K562 (cell line): ENCODE results near the gene AP2A2. TPM values are rescaled to one million over a fixed set of nuclear protein-coding genes. Genes with fewer than 3 reads are reported as not detected.

Source experiments
- ATAC-seq: fragments of 200-7000 bp; cut with Tn5 transposase; 3 replicates; pipeline ENCODE4 v1.9.1; 2020; ENCODE audit warnings: moderate library complexity
- BruUV-seq: library from RNA; stranded (reverse); fragments of 400-500 nt; replicated peaks from 2 replicates; lab custom pipeline; 2021; lab: Mats Ljungman, UMichigan
- CTCF ChIA-PET: fragments of 300-600 bp; formaldehyde crosslinking; extraction: SDS; loops from one replicate; lab custom pipeline; 2021; ENCODE audit warnings: low intra/inter-chr PET ratio; lab: Yijun Ruan, JAX
- POLR2A ChIA-PET: fragments of 300-600, 350-650 bp; sonication (Branson Sonifier 250); formaldehyde crosslinking; extraction: SDS; loops from one replicate; lab custom pipeline; 2021; ENCODE audit warnings: antibody characterized with exemption, inconsistent platforms; lab: Yijun Ruan, JAX
- DNase-seq, 4 experiments: peaks; one replicate each; pipeline versions ENCODE4 v3.0.0 to v3.0.0-alpha.2; 2011 to 2018; ENCODE audit warnings: low spot score in 3 of 4, mixed read lengths in 3 of 4; ENCODE audit errors: extremely low read depth in 1 of 4
- FAIRE-seq: peaks from 2 replicates; lab custom pipeline; 2011; peaks lifted over from hg19 to GRCh38; lab: Jason Lieb, UNC
- H2AFZ ChIP-seq: 2 replicates; pipeline ENCODE4 v1.6.0; 2011; ENCODE audit warnings: low read depth, low read length, control low read depth, inconsistent platforms
- H3K27ac ChIP-seq: fragments of 200-600 bp; 3 replicates; pipeline ENCODE4 v1.8.0; 2011; ENCODE audit warnings: low read depth, mild to moderate bottlenecking, control low read depth, inconsistent platforms, low read length, moderate library complexity, mixed read lengths; ENCODE audit errors: extremely low read depth
- H3K27me3 ChIP-seq, 2 experiments: fragments of 300-600 bp in 1 of 2; 2 replicates in 1 of 2; 3 replicates in 1 of 2; pipeline versions ENCODE4 v1.6.0 to v1.8.0; 2011; ENCODE audit warnings: inconsistent platforms in 2 of 2, low read length in 2 of 2, mild to moderate bottlenecking in 1 of 2, mixed read lengths in 1 of 2, moderate library complexity in 1 of 2; ENCODE audit not compliant: control insufficient read depth in 2 of 2, insufficient read depth in 2 of 2
- H3K36me3 ChIP-seq: fragments of 300-600 bp; 3 replicates; pipeline ENCODE4 v1.8.0; 2011; ENCODE audit warnings: mild to moderate bottlenecking, low read length, inconsistent platforms; ENCODE audit not compliant: control insufficient read depth, insufficient read depth
- H3K4me1 ChIP-seq, 2 experiments: fragments of 200-600 bp in 1 of 2; replicated peaks in 1 of 2; 2 replicates in 1 of 2; 3 replicates in 1 of 2; pipeline versions ENCODE4 v1.5.1 to v1.8.0; 2011; ENCODE audit warnings: inconsistent platforms in 2 of 2, low read length in 2 of 2, mild to moderate bottlenecking in 1 of 2, mixed read lengths in 1 of 2, moderate library complexity in 1 of 2; ENCODE audit not compliant: control insufficient read depth in 2 of 2, insufficient read depth in 2 of 2
- H3K4me2 ChIP-seq: 2 replicates; pipeline ENCODE4 v1.6.1; 2011; ENCODE audit warnings: low read length, control low read depth, inconsistent platforms, mixed read lengths; ENCODE audit not compliant: insufficient read depth
- H3K4me3 ChIP-seq: fragments of 200-600 bp; sonication (generic), shearing (Covaris generic); 2 replicates; pipeline ENCODE4 v1.5.1; 2016; ENCODE audit warnings: control low read depth, inconsistent platforms
- H3K79me2 ChIP-seq: fragments of 200-600 bp; 3 replicates; pipeline ENCODE4 v1.8.0; 2011; ENCODE audit warnings: low read length, inconsistent platforms; ENCODE audit not compliant: control insufficient read depth, insufficient read depth
- H3K9ac ChIP-seq, 2 experiments: 2 replicates each; pipeline versions ENCODE4 v1.6.0 to v1.6.1; 2011; ENCODE audit warnings: low read depth in 2 of 2, low read length in 2 of 2, control low read depth in 1 of 2, inconsistent platforms in 1 of 2, mild to moderate bottlenecking in 1 of 2, mixed read lengths in 1 of 2; ENCODE audit not compliant: insufficient read depth in 1 of 2
- H3K9me1 ChIP-seq: one replicate; pipeline ENCODE4 v1.6.0; 2011; ENCODE audit warnings: inconsistent platforms, mild to moderate bottlenecking, low read length, moderate library complexity; ENCODE audit not compliant: control insufficient read depth, insufficient read depth
- H3K9me3 ChIP-seq: replicated peaks from 2 replicates; pipeline ENCODE4 v1.5.1; 2011; ENCODE audit warnings: low read depth, low read length, inconsistent platforms; ENCODE audit not compliant: control insufficient read depth, insufficient read depth
- H4K20me1 ChIP-seq: replicated peaks from 2 replicates; pipeline ENCODE4 v1.6.1; 2011; ENCODE audit warnings: low read length, inconsistent platforms, mixed read lengths; ENCODE audit not compliant: control insufficient read depth, insufficient read depth
- WGBS: fragments of 100-300 bp; shearing (Covaris generic); methylation state at CpG from one replicate; pipeline ENCODE4 v1.1.6; 2016; ENCODE audit warnings: low coverage, mixed read lengths; ENCODE audit not compliant: insufficient coverage; ENCODE audit errors: missing lambda C conversion rate; 5-methylcytosine and 5-hydroxymethylcytosine counted together
- in situ Hi-C: fragments of 300-500 bp; cut with MboI; formaldehyde crosslinking; loops from 4 replicates; pipeline ENCODE4 v1.15.0; 2018; ENCODE audit warnings: inconsistent platforms, mixed read lengths
- intact Hi-C: fragments of 100-400 bp; cut with micrococcal nuclease; formaldehyde crosslinking; loops from 2 replicates; pipeline ENCODE4 v1.14.2; 2022
- polyA plus RNA-seq, 8 experiments: library from polyadenylated mRNA; depleted of rRNA in 4 of 8; stranded (reverse) in 5 of 8; unstranded in 3 of 8; fragments of >200 nt; fragmentation: Nextera tagmentation in 2 of 8; fragmentation: Illumina TruSeq in 1 of 8; extraction: Ambion mirVana in 2 of 8; extraction: Trizol in 1 of 8; gene quantifications; 2 replicates each; pipeline versions ENCODE4 v1.2.1 to v1.2.3, GENCODE V29; 2011 to 2014; ENCODE audit warnings: inconsistent platforms in 1 of 8, missing spikeins in 1 of 8
- total RNA-seq, 7 experiments: library from RNA; depleted of rRNA in 6 of 7; stranded (reverse); fragments of >200 nt in 6 of 7; fragmentation: Illumina TruSeq in 2 of 7; extraction: Trizol in 2 of 7; gene quantifications; 2 replicates each; pipeline versions ENCODE4 v1.2.1 to v1.2.3, GENCODE V29; 2011 to 2021; ENCODE audit warnings: low replicate concordance in 1 of 7
- TF ChIP-seq, protein P1 (sequence below): sonication (generic); formaldehyde crosslinking; IDR thresholded peaks from 2 replicates; pipeline ENCODE4 v1.5.0; 2020; ENCODE audit warnings: missing genetic modification reagents
- TF ChIP-seq, protein P2 (sequence below): sonication (generic); formaldehyde crosslinking; IDR thresholded peaks from 2 replicates; pipeline ENCODE4 v1.8.1; 2023; ENCODE audit warnings: mild to moderate bottlenecking, missing genetic modification reagents

Gene AP2A2
- total and polyA plus RNA-seq, 9 of the 15 experiments (the other 6 are each of a cell fraction or from before 2014, with no cell fraction given), result 0.69 to 41.7 (median 15.2) TPM

DNA sequence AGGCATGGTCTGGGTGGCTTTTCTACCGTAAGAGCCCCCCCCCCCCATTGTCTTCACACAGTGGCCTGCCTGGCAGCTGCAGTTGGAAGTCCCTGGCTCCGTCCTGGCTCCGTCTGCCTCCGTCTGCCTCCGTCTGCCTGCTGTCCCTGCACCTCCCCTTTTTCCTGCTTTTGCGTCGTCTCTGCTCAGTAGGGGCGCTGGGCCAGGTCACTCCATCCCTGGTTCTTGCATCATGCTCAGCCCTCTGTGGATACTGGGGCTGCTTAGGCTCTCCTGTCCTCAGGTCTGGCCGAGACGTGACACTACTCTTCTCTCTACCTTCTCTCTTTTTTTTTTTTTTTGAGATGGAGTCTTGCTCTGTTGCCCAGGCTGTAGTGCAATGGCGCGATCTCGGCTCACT, 27.8 kb downstream of the AP2A2 start:
- H3K9me3 ChIP-seq, result peaks cover 8% of the 10 kb centered on the region
- ATAC-seq (peak; percentile 40; the same call in 1 of the 3 replicates), FAIRE-seq (no peak), DNase-seq (no peak)
- H3K4me1 ChIP-seq, result peaks cover 0 to 5% of the 10 kb centered on the region in 2 experiments; a peak in 2 of 5 replicates
- H3K79me2 ChIP-seq, result peaks cover 21% of the 10 kb centered on the region; the same call in 1 of the 3 replicates
- H3K9me1 ChIP-seq, result no peaks in the 10 kb centered on the region
- H4K20me1 ChIP-seq, result no peaks in the 10 kb centered on the region
- peaks cover 9% of the 10 kb centered on the region; the same call in 2 of the 3 replicates for H3K36me3 ChIP-seq
- H2AFZ ChIP-seq, result no peak overlapping the region
- no peak overlapping the region for H3K9ac ChIP-seq
- no TSS peak for BruUV-seq
- no peak overlapping the region for H3K4me3 ChIP-seq
- intact Hi-C loops, result no loop called here
- TF ChIP-seq, protein P1, sequence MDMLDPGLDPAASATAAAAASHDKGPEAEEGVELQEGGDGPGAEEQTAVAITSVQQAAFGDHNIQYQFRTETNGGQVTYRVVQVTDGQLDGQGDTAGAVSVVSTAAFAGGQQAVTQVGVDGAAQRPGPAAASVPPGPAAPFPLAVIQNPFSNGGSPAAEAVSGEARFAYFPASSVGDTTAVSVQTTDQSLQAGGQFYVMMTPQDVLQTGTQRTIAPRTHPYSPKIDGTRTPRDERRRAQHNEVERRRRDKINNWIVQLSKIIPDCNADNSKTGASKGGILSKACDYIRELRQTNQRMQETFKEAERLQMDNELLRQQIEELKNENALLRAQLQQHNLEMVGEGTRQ (CRISPR knock-in tag), result no peak
- TF ChIP-seq, protein P2, sequence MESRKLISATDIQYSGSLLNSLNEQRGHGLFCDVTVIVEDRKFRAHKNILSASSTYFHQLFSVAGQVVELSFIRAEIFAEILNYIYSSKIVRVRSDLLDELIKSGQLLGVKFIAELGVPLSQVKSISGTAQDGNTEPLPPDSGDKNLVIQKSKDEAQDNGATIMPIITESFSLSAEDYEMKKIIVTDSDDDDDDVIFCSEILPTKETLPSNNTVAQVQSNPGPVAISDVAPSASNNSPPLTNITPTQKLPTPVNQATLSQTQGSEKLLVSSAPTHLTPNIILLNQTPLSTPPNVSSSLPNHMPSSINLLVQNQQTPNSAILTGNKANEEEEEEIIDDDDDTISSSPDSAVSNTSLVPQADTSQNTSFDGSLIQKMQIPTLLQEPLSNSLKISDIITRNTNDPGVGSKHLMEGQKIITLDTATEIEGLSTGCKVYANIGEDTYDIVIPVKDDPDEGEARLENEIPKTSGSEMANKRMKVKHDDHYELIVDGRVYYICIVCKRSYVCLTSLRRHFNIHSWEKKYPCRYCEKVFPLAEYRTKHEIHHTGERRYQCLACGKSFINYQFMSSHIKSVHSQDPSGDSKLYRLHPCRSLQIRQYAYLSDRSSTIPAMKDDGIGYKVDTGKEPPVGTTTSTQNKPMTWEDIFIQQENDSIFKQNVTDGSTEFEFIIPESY (CRISPR knock-in tag), result peak; percentile 36; the same call in 1 of the 2 replicates
- no peak overlapping the region for H3K27ac ChIP-seq
- no peaks in the 10 kb centered on the region for H3K27me3 ChIP-seq
- in situ Hi-C loops, result no loop called here
- 91% methylated on average over 7 of the region's 13 CpGs for WGBS
- ChIA-PET POLR2A (interaction anchor here (0.9 to 1.5 kb wide), 3 partner anchors 10 to 32 kb away, joined by 3 to 4 read pairs (median 4); no protein-coding TSS in a partner anchor), CTCF (no interaction called here)
- H3K4me2 ChIP-seq, result no peak overlapping the region
